C4-2B (cell line): ENCODE results near the gene RPS27A.

Source experiments
- CTCF ChIP-seq: fragments of 450-650 bp; conservative IDR thresholded peaks from 2 replicates; pipeline ENCODE4 v1.5.1; 2017; ENCODE audit warnings: mild to moderate bottlenecking
- ZFX ChIP-seq: fragments of 450-650 bp; IDR thresholded peaks from 2 replicates; pipeline ENCODE4 v1.6.1; 2017

DNA sequence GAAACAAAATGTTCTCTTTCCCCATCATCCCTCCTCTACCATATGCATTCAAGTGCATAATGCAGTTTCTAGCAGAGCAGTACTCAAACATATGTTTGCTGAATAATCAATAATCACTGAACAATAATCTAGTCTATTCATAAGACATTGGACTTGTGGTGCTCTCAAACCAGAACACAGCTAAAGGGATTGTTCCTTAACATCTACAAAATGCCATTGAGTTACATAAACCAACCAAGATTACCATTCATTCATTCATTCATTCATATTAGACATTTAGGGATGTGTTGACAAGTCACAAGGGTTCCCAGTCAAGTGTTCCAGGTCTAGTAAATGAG, 4.3 kb upstream of the RPS27A start:
- TF ChIP-seq CTCF (no peak), ZFX (no peak)
